ENCODE measurements around the gene GRK6. TPM values are rescaled to one million over a fixed set of nuclear protein-coding genes. Genes with fewer than 3 reads are reported as not detected.
"Not testable (repeated sequence)": the region's sequence is repeated elsewhere in the genome, so short reads cannot be mapped to it uniquely, and the experiment has no call there.

Gene GRK6
- total RNA-seq, 6 donors from 2014 or later, result 26.8 to 85.9 (median 56.6) TPM

DNA sequence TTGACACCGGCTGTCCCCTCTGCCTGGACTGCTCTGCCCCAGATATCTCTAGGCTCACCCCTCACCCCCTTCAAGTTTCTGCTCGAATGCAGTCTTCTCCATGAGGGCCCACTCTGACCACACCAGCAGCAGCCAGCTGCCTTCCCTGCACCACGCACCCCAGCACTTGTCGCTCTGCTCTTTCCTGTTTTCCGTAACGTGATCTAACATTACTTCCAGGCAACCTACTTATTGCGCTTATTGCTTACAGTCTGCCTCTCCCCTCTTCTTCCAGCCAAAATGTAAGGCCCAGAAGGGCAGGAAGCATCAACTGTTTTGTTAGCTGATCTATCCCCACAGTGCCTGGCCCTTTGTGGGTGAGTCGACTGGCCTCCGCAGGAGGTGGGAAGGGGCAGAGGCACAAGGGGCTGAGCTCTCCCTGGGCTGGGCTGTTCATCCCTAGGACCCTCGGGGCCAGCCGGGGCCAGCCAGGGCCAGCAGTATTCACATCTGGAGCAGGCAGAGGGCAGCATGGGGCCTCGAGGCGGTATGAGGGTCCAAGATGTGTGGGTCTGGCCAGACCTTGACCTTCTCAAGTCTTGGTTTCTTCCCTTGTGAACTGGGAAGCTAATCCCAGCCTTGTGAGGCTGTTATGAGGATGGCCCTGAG lies 58.5 kb downstream of the GRK6 start:
- TF ChIP-seq EP300 (IDR thresholded peaks at IDR 0.05), result no peak
- no peak for TF ChIP-seq POLR2A (IDR thresholded peaks at IDR 0.05)
- no peak for TF ChIP-seq POLR2AphosphoS5 (IDR thresholded peaks at IDR 0.05)
- TF ChIP-seq, protein P1, sequence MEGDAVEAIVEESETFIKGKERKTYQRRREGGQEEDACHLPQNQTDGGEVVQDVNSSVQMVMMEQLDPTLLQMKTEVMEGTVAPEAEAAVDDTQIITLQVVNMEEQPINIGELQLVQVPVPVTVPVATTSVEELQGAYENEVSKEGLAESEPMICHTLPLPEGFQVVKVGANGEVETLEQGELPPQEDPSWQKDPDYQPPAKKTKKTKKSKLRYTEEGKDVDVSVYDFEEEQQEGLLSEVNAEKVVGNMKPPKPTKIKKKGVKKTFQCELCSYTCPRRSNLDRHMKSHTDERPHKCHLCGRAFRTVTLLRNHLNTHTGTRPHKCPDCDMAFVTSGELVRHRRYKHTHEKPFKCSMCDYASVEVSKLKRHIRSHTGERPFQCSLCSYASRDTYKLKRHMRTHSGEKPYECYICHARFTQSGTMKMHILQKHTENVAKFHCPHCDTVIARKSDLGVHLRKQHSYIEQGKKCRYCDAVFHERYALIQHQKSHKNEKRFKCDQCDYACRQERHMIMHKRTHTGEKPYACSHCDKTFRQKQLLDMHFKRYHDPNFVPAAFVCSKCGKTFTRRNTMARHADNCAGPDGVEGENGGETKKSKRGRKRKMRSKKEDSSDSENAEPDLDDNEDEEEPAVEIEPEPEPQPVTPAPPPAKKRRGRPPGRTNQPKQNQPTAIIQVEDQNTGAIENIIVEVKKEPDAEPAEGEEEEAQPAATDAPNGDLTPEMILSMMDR (IDR thresholded peaks at IDR 0.05), result no peak
- Histone ChIP-seq H3K27me3 (no peaks in the 10 kb centered on the region), H3K36me3 (peaks cover 4 to 76% (median 48%) of the 10 kb centered on the region in 4 donors), H3K9me3 (no peaks in the 10 kb centered on the region), H3K27ac (no peak overlapping the region), H3K4me3 (no peak overlapping the region), H3K4me1 (peaks cover 0 to 2% (median under 1%) of the 10 kb centered on the region in 4 donors)
- WGBS, 2 donors, result 75 to 82% methylated on average over 9 to 13 of the region's 13 CpGs
- DNase-seq (no peak), ATAC-seq (ENCODE audit: low FRiP score in 2 of 2) (no peak)

DNA sequence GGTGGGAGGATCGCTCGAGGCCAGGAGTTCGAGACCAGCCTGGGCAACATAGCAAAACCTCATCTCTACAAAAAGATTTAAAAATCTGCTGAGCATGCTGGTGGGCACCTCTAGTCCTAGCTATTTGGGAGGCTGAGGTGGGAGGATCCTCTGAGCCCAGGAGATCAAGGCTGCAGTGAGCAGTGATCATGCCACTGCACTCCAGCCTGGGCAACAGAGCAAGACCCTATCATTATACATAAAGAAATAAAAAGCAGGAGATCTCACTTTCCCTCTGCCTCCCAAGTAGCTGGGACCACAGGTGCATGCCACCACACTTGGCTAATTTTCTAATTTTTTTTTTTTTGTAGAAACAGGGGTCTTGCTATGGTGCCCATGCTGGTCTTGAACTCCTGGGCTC lies 59.3 kb downstream of the GRK6 start:
- H3K36me3 ChIP-seq, result peaks cover 4 to 83% (median 52%) of the 10 kb centered on the region in 4 donors
- H3K27me3 ChIP-seq; DNase-seq; ATAC-seq (ENCODE audit: low FRiP score in 2 of 2); H3K9me3 ChIP-seq; H3K4me3 ChIP-seq; H3K27ac ChIP-seq; H3K4me1 ChIP-seq: not testable (repeated sequence)
- 91 to 100% methylated on average over 3 of the region's 3 CpGs for WGBS, 2 donors

DNA sequence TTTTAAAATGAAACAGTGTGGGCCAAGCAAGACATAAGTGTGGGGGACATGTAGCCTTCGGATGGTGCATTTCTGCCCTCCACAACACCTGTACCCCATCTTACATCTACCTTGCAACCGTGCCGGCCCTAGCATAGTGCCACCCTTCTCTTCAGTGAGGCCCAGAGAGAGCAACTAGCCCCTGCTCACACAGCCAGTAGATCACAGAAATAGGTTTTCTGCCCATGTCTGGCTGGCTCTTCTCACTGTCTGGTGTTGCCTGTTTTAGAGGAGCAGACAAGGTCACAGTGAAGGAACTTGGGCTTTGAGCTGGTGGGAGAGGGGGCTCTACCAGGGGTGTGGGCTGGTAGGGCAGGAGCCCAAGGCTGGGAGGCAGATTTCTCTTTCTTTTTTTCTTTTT lies 59.8 kb downstream of the GRK6 start:
- Histone ChIP-seq H3K27ac (no peak overlapping the region), H3K9me3 (no peaks in the 10 kb centered on the region), H3K4me1 (peaks cover 0 to 4% (median 0%) of the 10 kb centered on the region in 4 donors), H3K36me3 (peaks cover 4 to 87% (median 57%) of the 10 kb centered on the region in 4 donors), H3K27me3 (no peaks in the 10 kb centered on the region), H3K4me3 (no peak overlapping the region)
- 93% methylated on average over 3 of the region's 3 CpGs for WGBS, 2 donors
- ATAC-seq (ENCODE audit: low FRiP score in 2 of 2), result no peak
- DNase-seq, result no peak
- TF ChIP-seq, protein P1 (IDR thresholded peaks at IDR 0.05), result no peak

DNA sequence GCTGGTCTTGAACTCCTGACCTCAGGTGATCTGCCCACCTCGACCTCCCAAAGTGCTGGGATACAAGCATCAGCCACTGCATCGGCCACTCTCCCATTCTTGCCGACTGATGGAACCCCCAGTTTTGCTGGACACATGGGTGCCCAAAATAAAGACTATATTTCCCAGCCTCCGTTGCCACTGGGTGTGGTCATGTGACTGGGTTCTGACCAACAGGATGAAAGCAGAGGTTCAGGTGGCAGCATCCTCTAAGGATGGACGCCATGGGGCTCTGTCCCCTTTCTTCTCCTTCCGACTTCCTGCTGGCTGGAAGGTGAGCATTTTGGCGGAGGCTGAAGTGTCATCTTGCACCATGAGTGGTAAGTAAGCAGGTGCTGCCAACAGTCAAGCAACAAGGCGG lies 60.7 kb downstream of the GRK6 start:
- DNase-seq (no peak), ATAC-seq (ENCODE audit: low FRiP score in 2 of 2) (no peak)
- H3K4me3 ChIP-seq, result no peak overlapping the region
- H3K27me3 ChIP-seq, result no peaks in the 10 kb centered on the region
- H3K9me3 ChIP-seq, result no peaks in the 10 kb centered on the region
- peaks cover 4 to 88% (median 60%) of the 10 kb centered on the region in 4 donors for H3K36me3 ChIP-seq
- H3K4me1 ChIP-seq, result peaks cover 0 to 13% (median 3%) of the 10 kb centered on the region in 4 donors
- H3K27ac ChIP-seq, result no peak overlapping the region
- TF ChIP-seq EP300 (IDR thresholded peaks at IDR 0.05) (no peak), POLR2AphosphoS5 (IDR thresholded peaks at IDR 0.05) (no peak), POLR2A (IDR thresholded peaks at IDR 0.05) (no peak)
- TF ChIP-seq, protein P1 (IDR thresholded peaks at IDR 0.05), result no peak
- WGBS, 2 donors, result 92 to 95% methylated on average over 8 of the region's 8 CpGs

DNA sequence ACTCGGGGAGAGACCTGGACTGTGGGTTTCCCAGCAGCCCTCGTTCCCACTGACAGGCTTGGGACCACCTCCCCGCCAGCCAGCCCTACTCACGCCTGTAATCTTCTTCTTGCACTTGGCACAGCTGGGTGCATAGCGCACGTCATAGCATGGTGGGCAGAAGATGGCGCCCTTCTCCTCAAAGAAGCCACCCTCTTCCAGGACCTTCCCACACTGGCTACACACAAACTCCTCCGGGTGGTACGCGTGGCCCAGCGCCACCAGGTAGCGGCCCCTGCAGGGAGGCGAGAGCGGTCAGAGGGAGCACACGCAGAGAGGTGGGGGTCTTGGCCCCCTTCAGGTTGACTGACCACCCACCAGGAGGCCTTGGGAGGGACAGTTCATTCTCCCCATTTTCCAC lies 61.5 kb downstream of the GRK6 start:
- Histone ChIP-seq H3K36me3 (peaks cover 4 to 88% (median 62%) of the 10 kb centered on the region in 4 donors), H3K4me1 (peaks cover 2 to 21% (median 7%) of the 10 kb centered on the region in 4 donors), H3K4me3 (no peak overlapping the region), H3K9me3 (no peaks in the 10 kb centered on the region), H3K27ac (no peak overlapping the region), H3K27me3 (no peaks in the 10 kb centered on the region)
- TF ChIP-seq, protein P1 (IDR thresholded peaks at IDR 0.05), result no peak
- TF ChIP-seq POLR2A (IDR thresholded peaks at IDR 0.05), result no peak
- no peak for TF ChIP-seq POLR2AphosphoS5 (IDR thresholded peaks at IDR 0.05)
- no peak for TF ChIP-seq EP300 (IDR thresholded peaks at IDR 0.05)
- 89 to 91% methylated on average over 12 to 15 of the region's 15 CpGs for WGBS, 2 donors
- DNase-seq (peak in 1 of 2 donors; percentile 59), ATAC-seq (ENCODE audit: low FRiP score in 2 of 2) (no peak)
